HepG2 (cell line): Measurements from ENCODE around the gene SLC41A3. TPM values are rescaled to one million over a fixed set of nuclear protein-coding genes. Genes with fewer than 3 reads are reported as not detected.
A peak's percentile ranks its signal among the peaks of the same experiment; 100 is the strongest.

Experiments
- ATAC-seq: fragments of 200-7000 bp; cut with Tn5 transposase; 3 replicates; pipeline ENCODE4 v1.9.1; 2020; ENCODE audit warnings: mild to moderate bottlenecking, moderate library complexity
- BruUV-seq: library from RNA; stranded (reverse); fragments of 400-500 nt; replicated peaks from 2 replicates; lab custom pipeline; 2021; lab: Mats Ljungman, UMichigan
- CTCF ChIA-PET: fragments of 300-600 bp; formaldehyde crosslinking; extraction: SDS; loops from one replicate; lab custom pipeline; 2021; ENCODE audit warnings: low total read pairs, inconsistent platforms, low intra/inter-chr PET ratio; lab: Yijun Ruan, JAX
- POLR2A ChIA-PET: fragments of 350-600 bp; sonication (Branson Sonifier 250); formaldehyde crosslinking; loops from one replicate; lab custom pipeline; 2020; ENCODE audit warnings: antibody characterized with exemption, inconsistent platforms; lab: Yijun Ruan, JAX
- DNase-seq: peaks from one replicate; pipeline ENCODE4 v3.0.0-alpha.2; 2015; ENCODE audit warnings: low spot score
- FAIRE-seq: peaks from 3 replicates; lab custom pipeline; 2011; peaks lifted over from hg19 to GRCh38; lab: Jason Lieb, UNC
- H2AFZ ChIP-seq: one replicate; pipeline ENCODE4 v1.6.1; 2011; ENCODE audit warnings: low read length, inconsistent platforms
- H3K27ac ChIP-seq: fragments of 300-600 bp; 3 replicates; pipeline ENCODE4 v1.8.0; 2011; ENCODE audit warnings: mixed run types, mild to moderate bottlenecking, mixed read lengths, low read length, inconsistent platforms; ENCODE audit not compliant: insufficient read depth; ENCODE audit errors: extremely low read length
- H3K27me3 ChIP-seq, 2 experiments: fragments of 200-600 bp in 1 of 2; 2 replicates in 1 of 2; 3 replicates in 1 of 2; pipeline versions ENCODE4 v1.6.0 to v1.8.0; 2011; ENCODE audit warnings: low read length in 2 of 2, mild to moderate bottlenecking in 2 of 2, moderate library complexity in 2 of 2, inconsistent platforms in 1 of 2; ENCODE audit not compliant: insufficient read depth in 2 of 2, control insufficient read depth in 1 of 2
- H3K36me3 ChIP-seq, 2 experiments: fragments of 200-600 bp in 1 of 2; replicated peaks in 1 of 2; 2 replicates in 1 of 2; 3 replicates in 1 of 2; pipeline versions ENCODE4 v1.5.1 to v1.8.0; 2011; ENCODE audit warnings: low read length in 2 of 2, inconsistent platforms in 1 of 2; ENCODE audit not compliant: insufficient read depth in 2 of 2, control insufficient read depth in 1 of 2
- H3K4me1 ChIP-seq: 2 replicates; pipeline ENCODE4 v1.5.1; 2012; ENCODE audit warnings: low read length, inconsistent platforms; ENCODE audit not compliant: insufficient read depth
- H3K4me2 ChIP-seq: 2 replicates; pipeline ENCODE4 v1.6.0; 2011; ENCODE audit warnings: low read depth, low read length, inconsistent platforms
- H3K4me3 ChIP-seq, 3 experiments: fragments of 200-600 bp in 1 of 3; sonication (generic), shearing (Covaris generic) in 1 of 3; replicated peaks in 1 of 3; 2 replicates each; pipeline ENCODE4 v1.5.1; 2011 to 2016; ENCODE audit warnings: low read length in 3 of 3, inconsistent platforms in 2 of 3, low read depth in 2 of 3, mild to moderate bottlenecking in 2 of 3, control low read depth in 1 of 3, mixed read lengths in 1 of 3; ENCODE audit not compliant: insufficient read depth in 1 of 3
- H3K79me2 ChIP-seq: one replicate; pipeline ENCODE4 v1.6.1; 2011; ENCODE audit warnings: low read length, inconsistent platforms; ENCODE audit not compliant: insufficient read depth
- H3K9ac ChIP-seq: 2 replicates; pipeline ENCODE4 v1.6.0; 2011; ENCODE audit warnings: mild to moderate bottlenecking, low read depth, low read length, inconsistent platforms; ENCODE audit not compliant: insufficient read depth
- H3K9me3 ChIP-seq: 2 replicates; pipeline ENCODE4 v1.5.1; 2012; ENCODE audit warnings: mild to moderate bottlenecking, low read length
- H4K20me1 ChIP-seq: 2 replicates; pipeline ENCODE4 v1.6.0; 2011; ENCODE audit warnings: inconsistent platforms, mild to moderate bottlenecking, low read length, moderate library complexity; ENCODE audit not compliant: insufficient read depth
- RNF2 ChIP-seq: fragments of 450-650 bp; conservative IDR thresholded peaks from 2 replicates; pipeline ENCODE4 v1.6.1; 2016; ENCODE audit warnings: low read depth
- ZSCAN31 ChIP-seq: sonication (generic); formaldehyde crosslinking; IDR thresholded peaks from 2 replicates; pipeline ENCODE4 v1.5.0; 2020; ENCODE audit warnings: low read depth, mild to moderate bottlenecking, missing genetic modification reagents
- WGBS: methylation state at CpG from one replicate; pipeline ENCODE4 v1.1.6; 2017; ENCODE audit warnings: low lambda C conversion rate; 5-methylcytosine and 5-hydroxymethylcytosine counted together
- in situ Hi-C: cut with HindIII; loops from 2 replicates; pipeline ENCODE4 v1.10.0; 2017; ENCODE audit warnings: low pct_unique_long_range_greater_than_20kb; ENCODE audit not compliant: extremely low pct_ligation_motif_present
- intact Hi-C: fragments of 100-400 bp; cut with micrococcal nuclease; formaldehyde crosslinking; loops from one replicate; pipeline ENCODE4 v1.10.0; 2022; ENCODE audit not compliant: unreplicated experiment
- polyA plus RNA-seq, 8 experiments: library from polyadenylated mRNA; depleted of rRNA in 3 of 8; stranded (reverse) in 7 of 8; unstranded in 1 of 8; fragments of >200 nt; fragmentation: Illumina TruSeq in 4 of 8; extraction: Trizol in 4 of 8; gene quantifications; 2 replicates each; pipeline versions ENCODE4 v1.2.1 to v1.2.3, GENCODE V29; 2011 to 2016; ENCODE audit warnings: low read depth in 4 of 8, missing spikeins in 1 of 8, mixed read lengths in 1 of 8; ENCODE audit not compliant: insufficient read depth in 1 of 8
- total RNA-seq, 5 experiments: library from RNA; depleted of rRNA; stranded (reverse); fragments of >200 nt; fragmentation: Illumina TruSeq; extraction: Trizol; gene quantifications; 2 replicates each; pipeline ENCODE4 v1.2.3, GENCODE V29; 2016; ENCODE audit warnings: low read depth in 1 of 5
- TF ChIP-seq, protein P1 (sequence below): sonication (generic); formaldehyde crosslinking; IDR thresholded peaks from 2 replicates; pipeline ENCODE4 v1.4.0; 2020; ENCODE audit warnings: missing genetic modification reagents, borderline replicate concordance

SLC41A3 gene
- total and polyA plus RNA-seq, 2 of the 13 experiments (the other 11 are each of a cell fraction or from before 2014, with no cell fraction given), result 26.0 to 71.1 TPM

- Histone ChIP-seq H4K20me1 (no peaks in the 10 kb centered on the region), H3K9me3 (no peaks in the 10 kb centered on the region), H3K27me3 (no peaks in the 10 kb centered on the region), H3K9ac (no peak overlapping the region), H3K79me2 (no peaks in the 10 kb centered on the region), H3K36me3 (no peaks in the 10 kb centered on the region), H3K4me2 (no peak overlapping the region), H3K4me1 (no peaks in the 10 kb centered on the region), H3K27ac (no peak overlapping the region), H2AFZ (no peak overlapping the region), H3K4me3 (no peak overlapping the region)
- in situ Hi-C loops (no loop called here), intact Hi-C loops (no loop called here)
- ATAC-seq (peak; percentile 55), FAIRE-seq (no peak), DNase-seq (no peak)
- ChIA-PET POLR2A (no interaction called here), CTCF (no interaction called here)
- BruUV-seq, result no TSS peak
- 59% methylated on average over 26 of the region's 39 CpGs for WGBS
- no peak for TF ChIP-seq ZSCAN31
- TF ChIP-seq, protein P1, sequence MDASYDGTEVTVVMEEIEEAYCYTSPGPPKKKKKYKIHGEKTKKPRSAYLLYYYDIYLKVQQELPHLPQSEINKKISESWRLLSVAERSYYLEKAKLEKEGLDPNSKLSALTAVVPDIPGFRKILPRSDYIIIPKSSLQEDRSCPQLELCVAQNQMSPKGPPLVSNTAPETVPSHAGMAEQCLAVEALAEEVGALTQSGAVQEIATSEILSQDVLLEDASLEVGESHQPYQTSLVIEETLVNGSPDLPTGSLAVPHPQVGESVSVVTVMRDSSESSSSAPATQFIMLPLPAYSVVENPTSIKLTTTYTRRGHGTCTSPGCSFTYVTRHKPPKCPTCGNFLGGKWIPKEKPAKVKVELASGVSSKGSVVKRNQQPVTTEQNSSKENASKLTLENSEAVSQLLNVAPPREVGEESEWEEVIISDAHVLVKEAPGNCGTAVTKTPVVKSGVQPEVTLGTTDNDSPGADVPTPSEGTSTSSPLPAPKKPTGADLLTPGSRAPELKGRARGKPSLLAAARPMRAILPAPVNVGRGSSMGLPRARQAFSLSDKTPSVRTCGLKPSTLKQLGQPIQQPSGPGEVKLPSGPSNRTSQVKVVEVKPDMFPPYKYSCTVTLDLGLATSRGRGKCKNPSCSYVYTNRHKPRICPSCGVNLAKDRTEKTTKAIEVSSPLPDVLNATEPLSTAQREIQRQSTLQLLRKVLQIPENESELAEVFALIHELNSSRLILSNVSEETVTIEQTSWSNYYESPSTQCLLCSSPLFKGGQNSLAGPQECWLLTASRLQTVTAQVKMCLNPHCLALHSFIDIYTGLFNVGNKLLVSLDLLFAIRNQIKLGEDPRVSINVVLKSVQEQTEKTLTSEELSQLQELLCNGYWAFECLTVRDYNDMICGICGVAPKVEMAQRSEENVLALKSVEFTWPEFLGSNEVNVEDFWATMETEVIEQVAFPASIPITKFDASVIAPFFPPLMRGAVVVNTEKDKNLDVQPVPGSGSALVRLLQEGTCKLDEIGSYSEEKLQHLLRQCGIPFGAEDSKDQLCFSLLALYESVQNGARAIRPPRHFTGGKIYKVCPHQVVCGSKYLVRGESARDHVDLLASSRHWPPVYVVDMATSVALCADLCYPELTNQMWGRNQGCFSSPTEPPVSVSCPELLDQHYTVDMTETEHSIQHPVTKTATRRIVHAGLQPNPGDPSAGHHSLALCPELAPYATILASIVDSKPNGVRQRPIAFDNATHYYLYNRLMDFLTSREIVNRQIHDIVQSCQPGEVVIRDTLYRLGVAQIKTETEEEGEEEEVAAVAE (CRISPR knock-in tag), result no peak
- no peak for TF ChIP-seq RNF2
These were observed 124.4 kb downstream of the SLC41A3 start for GRCh38 chr3:125959317-125960065.
